Measurements from ENCODE around the gene PKN3.

- TF ChIP-seq CTCF (IDR thresholded peaks at IDR 0.05) (no peak), POLR2A (IDR thresholded peaks at IDR 0.05) (no peak)
Observed at GRCh38 chr9:128712451-128713410, 10.4 kb downstream of the PKN3 start.

Measured in thyroid gland (tissue), 4 donors.